Natural killer cell (primary cell): ENCODE data around the gene ATAD5. TPM values are rescaled to one million over a fixed set of nuclear protein-coding genes. Genes with fewer than 3 reads are reported as not detected.

Source experiments
- ATAC-seq, 3 donors: fragments of 150-1000 bp in 2 of 3; fragments of 200-7000 bp in 1 of 3; cut with Tn5 transposase; 1 replicate in 1 of 3; 2 replicates in 2 of 3; pipeline ENCODE4 v1.10.0; 2021; ENCODE audit warnings: mild to moderate bottlenecking in 2 of 3, moderate library complexity in 2 of 3
- DNase-seq, 2 donors: peaks; one replicate each; pipeline versions ENCODE4 v3.0.0 to v3.0.0-alpha.2; 2013 to 2021; ENCODE audit warnings: mixed read lengths in 1 of 2
- H3K27ac ChIP-seq: one replicate; pipeline ENCODE4 v1.5.1; 2013; ENCODE audit warnings: mild to moderate bottlenecking, low read length
- H3K27me3 ChIP-seq: one replicate; pipeline ENCODE4 v1.6.1; 2013; ENCODE audit warnings: low read length; ENCODE audit not compliant: control insufficient read depth, insufficient read depth
- H3K36me3 ChIP-seq: one replicate; pipeline ENCODE4 v1.6.1; 2013; ENCODE audit warnings: low read length; ENCODE audit not compliant: control insufficient read depth, insufficient read depth
- H3K4me1 ChIP-seq: one replicate; pipeline ENCODE4 v1.6.1; 2013; ENCODE audit warnings: low read length; ENCODE audit not compliant: control insufficient read depth, insufficient read depth
- H3K4me3 ChIP-seq: one replicate; pipeline ENCODE4 v1.5.1; 2013; ENCODE audit warnings: low read length
- H3K9me3 ChIP-seq: one replicate; pipeline ENCODE4 v1.6.1; 2013; ENCODE audit warnings: low read length; ENCODE audit not compliant: control insufficient read depth, insufficient read depth
- H3K27ac Mint-ChIP-seq, 2 donors: one replicate each; pipeline ENCODE4 v1.8.0; 2022; ENCODE audit warnings: mild to moderate bottlenecking in 2 of 2, mixed read lengths in 2 of 2, moderate library complexity in 1 of 2
- H3K27me3 Mint-ChIP-seq, 2 donors: one replicate each; pipeline ENCODE4 v1.8.0; 2022; ENCODE audit warnings: low read depth in 2 of 2, mixed read lengths in 2 of 2
- H3K36me3 Mint-ChIP-seq: one replicate; pipeline ENCODE4 v1.8.0; 2022; ENCODE audit warnings: mixed read lengths
- H3K4me1 Mint-ChIP-seq, 2 donors: one replicate each; pipeline ENCODE4 v1.8.0; 2022; ENCODE audit warnings: mixed read lengths in 2 of 2
- H3K4me3 Mint-ChIP-seq: one replicate; pipeline ENCODE4 v1.8.0; 2022; ENCODE audit warnings: mild to moderate bottlenecking, moderate library complexity, mixed read lengths
- H3K9me3 Mint-ChIP-seq, 2 donors: one replicate each; pipeline ENCODE4 v1.8.0; 2022; ENCODE audit warnings: mixed read lengths in 2 of 2
- CTCF ChIP-seq: fragments of 200-600 bp; IDR thresholded peaks from one replicate; pipeline ENCODE4 v1.8.0; 2022; ENCODE audit warnings: antibody characterized with exemption
- WGBS: methylation state at CpG from one replicate; pipeline ENCODE4 v1.1.7; 2013; ENCODE audit warnings: missing lambda C conversion rate; ENCODE audit not compliant: insufficient coverage; 5-methylcytosine and 5-hydroxymethylcytosine counted together
- intact Hi-C: fragments of 100-400 bp; cut with micrococcal nuclease; formaldehyde crosslinking; loops from one replicate; pipeline ENCODE4 v1.14.2; 2022
- total RNA-seq, 4 donors: library from RNA; stranded (reverse); fragments of 120-200 nt in 1 of 4; gene quantifications; one replicate each; pipeline versions ENCODE4 v1.2.3 to v1.2.4, GENCODE V29; 2013 to 2022

ATAD5 gene
- total RNA-seq, result 1 to 10 TPM; 5.5 to 6.6 (median 5.6) TPM
- 7.2 TPM for total RNA-seq (2013)

GRCh38 chr17:30831663-30832437 is at the start of gene ATAD5:
TSS of gene ATAD5 (plus strand) at chr17:30831966. CDS start at chr17:30832348, 382 bp downstream.
- Mint-ChIP-seq H3K9me3 (no peaks in the 10 kb centered on the region), H3K27me3 (no peaks in the 10 kb centered on the region), H3K4me3 (peak within 1 kb of the TSS; percentile 98), H3K27ac (peak within 1 kb of the TSS; percentile 79 to 91), H3K4me1 (peaks cover 22 to 26% of the 10 kb centered on the region in 2 donors), H3K36me3 (no peaks in the 10 kb centered on the region)
- Histone ChIP-seq H3K9me3 (no peaks in the 10 kb centered on the region), H3K27me3 (no peaks in the 10 kb centered on the region), H3K36me3 (no peaks in the 10 kb centered on the region), H3K27ac (peak within 1 kb of the TSS; percentile 18), H3K4me1 (peaks cover 14% of the 10 kb centered on the region), H3K4me3 (peak within 1 kb of the TSS; percentile 88)
- intact Hi-C loops, result no loop called here
- under 1% methylated on average over 59 of the region's 59 CpGs for WGBS
- DNase-seq, result peak; percentile 84 to 95
- no peak for TF ChIP-seq CTCF
- ATAC-seq, result peak; percentile 98

GRCh38 chr17:30782206-30782605 is 49.6 kb upstream of the ATAD5 start:
- DNase-seq (no peak), ATAC-seq (no peak)
- intact Hi-C loops, result no loop called here
- Mint-ChIP-seq H3K4me3 (no peak overlapping the region), H3K36me3 (no peaks in the 10 kb centered on the region), H3K9me3 (no peaks in the 10 kb centered on the region), H3K4me1 (peaks cover 9 to 16% of the 10 kb centered on the region in 2 donors), H3K27ac (peak overlapping the region in 1 of 2 donors; percentile 43), H3K27me3 (no peaks in the 10 kb centered on the region)
- no peaks in the 10 kb centered on the region for H3K9me3 ChIP-seq
- no peak overlapping the region for H3K27ac ChIP-seq
- peaks cover 6% of the 10 kb centered on the region for H3K4me1 ChIP-seq
- TF ChIP-seq CTCF, result no peak
- WGBS, result 82% methylated on average over 2 of the region's 2 CpGs
- no peaks in the 10 kb centered on the region for H3K27me3 ChIP-seq
- peaks cover 45% of the 10 kb centered on the region for H3K36me3 ChIP-seq
- H3K4me3 ChIP-seq, result no peak overlapping the region

- H3K4me1 Mint-ChIP-seq, result peaks cover 7 to 14% of the 10 kb centered on the region in 2 donors
- WGBS, result 100% methylated on average over 1 of the region's 2 CpGs
- peaks cover 9% of the 10 kb centered on the region for H3K36me3 Mint-ChIP-seq
- intact Hi-C loops, result no loop called here
- ATAC-seq (no peak), DNase-seq (no peak)
- no peaks in the 10 kb centered on the region for H3K9me3 Mint-ChIP-seq
- Histone ChIP-seq H3K27ac (no peak overlapping the region), H3K4me3 (no peak overlapping the region), H3K27me3 (no peaks in the 10 kb centered on the region), H3K36me3 (peaks cover 75% of the 10 kb centered on the region), H3K9me3 (no peaks in the 10 kb centered on the region), H3K4me1 (no peaks in the 10 kb centered on the region)
- peak overlapping the region in 1 of 2 donors; percentile 90 for H3K27ac Mint-ChIP-seq
- TF ChIP-seq CTCF, result no peak
- no peak overlapping the region for H3K4me3 Mint-ChIP-seq
- no peaks in the 10 kb centered on the region for H3K27me3 Mint-ChIP-seq
Measured at GRCh38 chr17:30788918-30789317, 42.8 kb upstream of the ATAD5 start.
